PC-9 (cell line): ENCODE results near the gene SIX2. TPM values are rescaled to one million over a fixed set of nuclear protein-coding genes. Genes with fewer than 3 reads are reported as not detected.
"Not testable (repeated sequence)": the region's sequence is repeated elsewhere in the genome, so short reads cannot be mapped to it uniquely, and the experiment has no call there.

ENCODE experiments used
- BruUV-seq: library from RNA; stranded (reverse); fragments of 400-500 nt; replicated peaks from 2 replicates; lab custom pipeline; 2021; lab: Mats Ljungman, UMichigan
- CTCF ChIA-PET: fragments of 300-600 bp; sonication (Branson Sonifier 250); formaldehyde crosslinking; loops from one replicate; lab custom pipeline; 2022; ENCODE audit warnings: antibody characterized with exemption; lab: Charles Lee
- POLR2A ChIA-PET: fragments of 300-600 bp; sonication (Branson Sonifier 250); formaldehyde crosslinking; loops from one replicate; lab custom pipeline; 2022; ENCODE audit warnings: antibody characterized with exemption; ENCODE audit not compliant: unreplicated experiment; lab: Charles Lee
- DNase-seq, 2 experiments: peaks; one replicate each; pipeline versions ENCODE4 v3.0.0 to v3.0.0-alpha.2; 2015 to 2022; ENCODE audit warnings: mixed read lengths in 1 of 2
- H2AFZ ChIP-seq: fragments of 200-600 bp; sonication (generic); 2 replicates; pipeline ENCODE4 v1.8.1; 2017; ENCODE audit warnings: antibody characterized with exemption
- H3F3A ChIP-seq: fragments of 200-600 bp; sonication (generic); 2 replicates; pipeline ENCODE4 v1.8.1; 2017; ENCODE audit warnings: antibody characterized with exemption, mild to moderate bottlenecking, low read depth; ENCODE audit not compliant: insufficient read depth
- H3K27ac ChIP-seq: fragments of 200-600 bp; sonication (generic); 2 replicates; pipeline ENCODE4 v1.6.1; 2016; ENCODE audit warnings: mixed run types
- H3K27me3 ChIP-seq: fragments of 200-600 bp; sonication (generic); 2 replicates; pipeline ENCODE4 v1.6.1; 2016; ENCODE audit warnings: low read depth, mixed run types; ENCODE audit not compliant: insufficient read depth
- H3K36me3 ChIP-seq: fragments of 200-600 bp; sonication (generic); 2 replicates; pipeline ENCODE4 v1.6.1; 2016; ENCODE audit warnings: low read depth, mixed run types
- H3K4me1 ChIP-seq: fragments of 200-600 bp; sonication (generic); replicated peaks from 2 replicates; pipeline ENCODE4 v1.6.1; 2016; ENCODE audit warnings: mixed run types; ENCODE audit not compliant: insufficient read depth
- H3K4me2 ChIP-seq: fragments of 200-600 bp; sonication (generic); 2 replicates; pipeline ENCODE4 v1.6.1; 2017; ENCODE audit warnings: mixed run types
- H3K4me3 ChIP-seq: fragments of 200-600 bp; sonication (generic); 2 replicates; pipeline ENCODE4 v1.6.1; 2016; ENCODE audit warnings: mixed run types
- H3K79me2 ChIP-seq: fragments of 200-600 bp; sonication (generic); 2 replicates; pipeline ENCODE4 v1.6.1; 2017; ENCODE audit warnings: low read depth, mixed run types
- H3K9me2 ChIP-seq: fragments of 200-600 bp; sonication (generic); 2 replicates; pipeline ENCODE4 v1.8.1; 2017; ENCODE audit warnings: mild to moderate bottlenecking; ENCODE audit not compliant: insufficient read depth
- H3K9me3 ChIP-seq: fragments of 200-600 bp; sonication (generic); 2 replicates; pipeline ENCODE4 v1.8.1; 2016; ENCODE audit warnings: low read depth; ENCODE audit not compliant: insufficient read depth
- H4K20me1 ChIP-seq: fragments of 200-600 bp; sonication (generic); 2 replicates; pipeline ENCODE4 v1.8.1; 2017; ENCODE audit not compliant: insufficient read depth
- CTCF ChIP-seq: fragments of 200-600 bp; sonication (generic); conservative IDR thresholded peaks from 2 replicates; pipeline ENCODE4 v1.6.1; 2017; ENCODE audit warnings: mixed run types, antibody characterized with exemption, mild to moderate bottlenecking, moderate library complexity
- EZH2 ChIP-seq: fragments of 200-600 bp; sonication (generic); IDR thresholded peaks from 2 replicates; pipeline ENCODE4 v1.8.0; 2017; ENCODE audit warnings: antibody characterized with exemption, low read depth
- intact Hi-C: fragments of 100-400 bp; cut with micrococcal nuclease; formaldehyde crosslinking; loops from one replicate; pipeline ENCODE4 v1.10.0; 2022; ENCODE audit not compliant: unreplicated experiment
- total RNA-seq: library from RNA; stranded (reverse); gene quantifications from 2 replicates; pipeline ENCODE4 v1.2.3, GENCODE V29; 2021

SIX2 gene
- total RNA-seq, 1 experiment from 2014 or later: 10.2 TPM

GRCh38 chr2:45043174-45043573, 33.9 kb upstream of the SIX2 start:
- intact Hi-C loops: no loop called here
- Histone ChIP-seq H3K9me3 (no peaks in the 10 kb centered on the region), H3F3A (no peaks in the 10 kb centered on the region), H4K20me1 (no peaks in the 10 kb centered on the region), H3K79me2 (no peaks in the 10 kb centered on the region), H3K4me1 (no peaks in the 10 kb centered on the region), H2AFZ (no peak overlapping the region), H3K36me3 (no peaks in the 10 kb centered on the region), H3K27me3 (no peaks in the 10 kb centered on the region), H3K4me3 (no peak overlapping the region), H3K9me2 (no peaks in the 10 kb centered on the region), H3K27ac (no peak overlapping the region), H3K4me2 (no peak overlapping the region)
- CTCF ChIA-PET: no interaction called here
- no peak for TF ChIP-seq EZH2
- no peak for TF ChIP-seq CTCF
- no TSS peak for BruUV-seq
- POLR2A ChIA-PET: no interaction called here
- DNase-seq: no peak

- Histone ChIP-seq H3K9me2 (no peaks in the 10 kb centered on the region), H3K27ac (no peak overlapping the region), H3K36me3 (no peaks in the 10 kb centered on the region), H3K27me3 (no peaks in the 10 kb centered on the region), H3K4me1 (no peaks in the 10 kb centered on the region), H4K20me1 (no peaks in the 10 kb centered on the region), H3K79me2 (no peaks in the 10 kb centered on the region), H2AFZ (no peak overlapping the region), H3F3A (no peaks in the 10 kb centered on the region), H3K9me3 (no peaks in the 10 kb centered on the region), H3K4me3 (no peak overlapping the region), H3K4me2 (no peak overlapping the region)
- BruUV-seq: no TSS peak
- TF ChIP-seq CTCF (no peak), EZH2 (no peak)
- CTCF ChIA-PET: no interaction called here
- POLR2A ChIA-PET: no interaction called here
- intact Hi-C loops: no loop called here
- DNase-seq: no peak
Observed at GRCh38 chr2:45042401-45042800, 33.1 kb upstream of the SIX2 start.

- TF ChIP-seq CTCF (no peak), EZH2 (no peak)
- CTCF ChIA-PET: no interaction called here
Observed at GRCh38 chr2:45040786-45041185, 31.5 kb upstream of the SIX2 start.

GRCh38 chr2:45039804-45040203, 30.6 kb upstream of the SIX2 start:
- H3F3A ChIP-seq, H3K27me3 ChIP-seq, H2AFZ ChIP-seq, H3K9me3 ChIP-seq, H3K27ac ChIP-seq, POLR2A ChIA-PET, intact Hi-C loops, H3K4me1 ChIP-seq, CTCF ChIA-PET, H3K36me3 ChIP-seq, H3K79me2 ChIP-seq, H4K20me1 ChIP-seq, H3K4me2 ChIP-seq, BruUV-seq, DNase-seq, H3K4me3 ChIP-seq, H3K9me2 ChIP-seq: not testable (repeated sequence)

More at GRCh38 chr2:45040786-45041185, 31.5 kb upstream of the SIX2 start:
- Histone ChIP-seq H3K79me2 (no peaks in the 10 kb centered on the region), H3K27me3 (no peaks in the 10 kb centered on the region), H3K4me1 (no peaks in the 10 kb centered on the region), H4K20me1 (no peaks in the 10 kb centered on the region), H3K9me2 (no peaks in the 10 kb centered on the region), H3K36me3 (no peaks in the 10 kb centered on the region), H2AFZ (no peak overlapping the region), H3K27ac (no peak overlapping the region), H3K4me2 (no peak overlapping the region), H3K9me3 (no peaks in the 10 kb centered on the region), H3K4me3 (no peak overlapping the region), H3F3A (no peaks in the 10 kb centered on the region)
- intact Hi-C loops: no loop called here
- no peak for DNase-seq
- POLR2A ChIA-PET: no interaction called here
- no TSS peak for BruUV-seq

- H3K4me2 ChIP-seq, DNase-seq, H3F3A ChIP-seq, H3K4me3 ChIP-seq, CTCF ChIA-PET, H3K4me1 ChIP-seq, H2AFZ ChIP-seq, H3K27me3 ChIP-seq, H3K9me3 ChIP-seq, H4K20me1 ChIP-seq, H3K9me2 ChIP-seq, H3K27ac ChIP-seq, intact Hi-C loops, BruUV-seq, H3K36me3 ChIP-seq, H3K79me2 ChIP-seq, POLR2A ChIA-PET: not testable (repeated sequence)
Observed at GRCh38 chr2:45038861-45039260, 29.6 kb upstream of the SIX2 start.
